ENCODE results near the gene ABR. TPM values are rescaled to one million over a fixed set of nuclear protein-coding genes. Genes with fewer than 3 reads are reported as not detected.

ABR gene
- total RNA-seq, 1 donor from 2014 or later: 66.7 TPM

GRCh38 chr17:1037238-1037879 lies 142.4 kb downstream of the ABR start:
- intact Hi-C loops (cut with micrococcal nuclease): no loop called here
- Mint-ChIP-seq H3K36me3 (ENCODE audit: low read depth) (peaks cover 6% of the 10 kb centered on the region), H3K9me3 (no peaks in the 10 kb centered on the region), H3K4me3 (no peak overlapping the region), H3K27me3 (ENCODE audit: insufficient read depth) (no peaks in the 10 kb centered on the region), H3K27ac (no peak overlapping the region), H3K4me1 (ENCODE audit: low read depth) (no peaks in the 10 kb centered on the region)
- no peak for DNase-seq (ENCODE audit: low spot score)

GRCh38 chr17:1036845-1037237 lies 142.9 kb downstream of the ABR start:
- H3K4me1 Mint-ChIP-seq (ENCODE audit: low read depth): no peaks in the 10 kb centered on the region
- H3K4me3 Mint-ChIP-seq: no peak overlapping the region
- no peaks in the 10 kb centered on the region for H3K9me3 Mint-ChIP-seq
- peaks cover under 1% of the 10 kb centered on the region for H3K36me3 Mint-ChIP-seq (ENCODE audit: low read depth)
- DNase-seq (ENCODE audit: low spot score): no peak
- no peaks in the 10 kb centered on the region for H3K27me3 Mint-ChIP-seq (ENCODE audit: insufficient read depth)
- intact Hi-C loops (cut with micrococcal nuclease): no loop called here
- no peak overlapping the region for H3K27ac Mint-ChIP-seq

GRCh38 chr17:1036171-1036844 lies 143.5 kb downstream of the ABR start:
- intact Hi-C loops (cut with micrococcal nuclease): no loop called here
- H3K27ac Mint-ChIP-seq: no peak overlapping the region
- H3K36me3 Mint-ChIP-seq (ENCODE audit: low read depth): no peaks in the 10 kb centered on the region
- H3K9me3 Mint-ChIP-seq: no peaks in the 10 kb centered on the region
- H3K4me1 Mint-ChIP-seq (ENCODE audit: low read depth): no peaks in the 10 kb centered on the region
- DNase-seq (ENCODE audit: low spot score): no peak
- no peak overlapping the region for H3K4me3 Mint-ChIP-seq
- no peaks in the 10 kb centered on the region for H3K27me3 Mint-ChIP-seq (ENCODE audit: insufficient read depth)

- Mint-ChIP-seq H3K27me3 (ENCODE audit: insufficient read depth) (no peaks in the 10 kb centered on the region), H3K4me1 (ENCODE audit: low read depth) (no peaks in the 10 kb centered on the region), H3K4me3 (no peak overlapping the region), H3K27ac (no peak overlapping the region), H3K36me3 (ENCODE audit: low read depth) (no peaks in the 10 kb centered on the region), H3K9me3 (no peaks in the 10 kb centered on the region)
- DNase-seq (ENCODE audit: low spot score): no peak
- intact Hi-C loops (cut with micrococcal nuclease): no loop called here
Observed at GRCh38 chr17:1035546-1036170, 144.1 kb downstream of the ABR start.

GRCh38 chr17:1034652-1035210 lies 145.1 kb downstream of the ABR start:
- Mint-ChIP-seq H3K9me3 (no peaks in the 10 kb centered on the region), H3K4me3 (no peak overlapping the region), H3K4me1 (ENCODE audit: low read depth) (no peaks in the 10 kb centered on the region), H3K27me3 (ENCODE audit: insufficient read depth) (no peaks in the 10 kb centered on the region), H3K36me3 (ENCODE audit: low read depth) (no peaks in the 10 kb centered on the region), H3K27ac (no peak overlapping the region)
- intact Hi-C loops (cut with micrococcal nuclease): no loop called here
- no peak for DNase-seq (ENCODE audit: low spot score)

- no peak overlapping the region for H3K4me3 Mint-ChIP-seq
- no peak for DNase-seq (ENCODE audit: low spot score)
- no peak overlapping the region for H3K27ac Mint-ChIP-seq
- intact Hi-C loops (cut with micrococcal nuclease): no loop called here
- no peaks in the 10 kb centered on the region for H3K27me3 Mint-ChIP-seq (ENCODE audit: insufficient read depth)
- no peaks in the 10 kb centered on the region for H3K36me3 Mint-ChIP-seq (ENCODE audit: low read depth)
- no peaks in the 10 kb centered on the region for H3K4me1 Mint-ChIP-seq (ENCODE audit: low read depth)
- H3K9me3 Mint-ChIP-seq: no peaks in the 10 kb centered on the region
Observed at GRCh38 chr17:1033503-1033902, 146.3 kb downstream of the ABR start.

GRCh38 chr17:1032391-1032790 lies 147.4 kb downstream of the ABR start:
- intact Hi-C loops (cut with micrococcal nuclease): no loop called here
- H3K27ac Mint-ChIP-seq: no peak overlapping the region
- H3K4me1 Mint-ChIP-seq (ENCODE audit: low read depth): no peaks in the 10 kb centered on the region
- H3K27me3 Mint-ChIP-seq (ENCODE audit: insufficient read depth): no peaks in the 10 kb centered on the region
- H3K36me3 Mint-ChIP-seq (ENCODE audit: low read depth): no peaks in the 10 kb centered on the region
- H3K9me3 Mint-ChIP-seq: no peaks in the 10 kb centered on the region
- no peak overlapping the region for H3K4me3 Mint-ChIP-seq
- no peak for DNase-seq (ENCODE audit: low spot score)

GRCh38 chr17:1031711-1032110 lies 148.1 kb downstream of the ABR start:
- H3K9me3 Mint-ChIP-seq: no peaks in the 10 kb centered on the region
- H3K36me3 Mint-ChIP-seq (ENCODE audit: low read depth): no peaks in the 10 kb centered on the region
- H3K4me1 Mint-ChIP-seq (ENCODE audit: low read depth): no peaks in the 10 kb centered on the region
- H3K27me3 Mint-ChIP-seq (ENCODE audit: insufficient read depth): no peaks in the 10 kb centered on the region
- no peak overlapping the region for H3K27ac Mint-ChIP-seq
- no peak overlapping the region for H3K4me3 Mint-ChIP-seq
- no peak for DNase-seq (ENCODE audit: low spot score)
- intact Hi-C loops (cut with micrococcal nuclease): no loop called here

- DNase-seq (ENCODE audit: low spot score): no peak
- Mint-ChIP-seq H3K36me3 (ENCODE audit: low read depth) (no peaks in the 10 kb centered on the region), H3K27me3 (ENCODE audit: insufficient read depth) (no peaks in the 10 kb centered on the region), H3K9me3 (no peaks in the 10 kb centered on the region), H3K27ac (no peak overlapping the region), H3K4me1 (ENCODE audit: low read depth) (no peaks in the 10 kb centered on the region), H3K4me3 (no peak overlapping the region)
- intact Hi-C loops (cut with micrococcal nuclease): no loop called here
Observed at GRCh38 chr17:1030684-1031532, 148.9 kb downstream of the ABR start.

- H3K27me3 Mint-ChIP-seq (ENCODE audit: insufficient read depth): no peaks in the 10 kb centered on the region
- H3K4me3 Mint-ChIP-seq: no peak overlapping the region
- intact Hi-C loops (cut with micrococcal nuclease): no loop called here
- H3K36me3 Mint-ChIP-seq (ENCODE audit: low read depth): peaks cover 3% of the 10 kb centered on the region
- H3K27ac Mint-ChIP-seq: no peak overlapping the region
- DNase-seq (ENCODE audit: low spot score): no peak
- H3K9me3 Mint-ChIP-seq: no peaks in the 10 kb centered on the region
- H3K4me1 Mint-ChIP-seq (ENCODE audit: low read depth): no peaks in the 10 kb centered on the region
Observed at GRCh38 chr17:1029922-1030644, 149.7 kb downstream of the ABR start.

GRCh38 chr17:1029196-1029921 lies 150.4 kb downstream of the ABR start:
- Mint-ChIP-seq H3K4me1 (ENCODE audit: low read depth) (no peaks in the 10 kb centered on the region), H3K9me3 (no peaks in the 10 kb centered on the region), H3K36me3 (ENCODE audit: low read depth) (peaks cover 3% of the 10 kb centered on the region), H3K27me3 (ENCODE audit: insufficient read depth) (no peaks in the 10 kb centered on the region), H3K4me3 (no peak overlapping the region), H3K27ac (no peak overlapping the region)
- no peak for DNase-seq (ENCODE audit: low spot score)
- intact Hi-C loops (cut with micrococcal nuclease): no loop called here

GRCh38 chr17:1027044-1027443 lies 152.7 kb downstream of the ABR start:
- no peaks in the 10 kb centered on the region for H3K27me3 Mint-ChIP-seq (ENCODE audit: insufficient read depth)
- no peaks in the 10 kb centered on the region for H3K4me1 Mint-ChIP-seq (ENCODE audit: low read depth)

More at GRCh38 chr17:1027044-1027443, 152.7 kb downstream of the ABR start:
- Mint-ChIP-seq H3K4me3 (no peak overlapping the region), H3K36me3 (ENCODE audit: low read depth) (peaks cover 3% of the 10 kb centered on the region), H3K9me3 (no peaks in the 10 kb centered on the region), H3K27ac (no peak overlapping the region)
- intact Hi-C loops (cut with micrococcal nuclease): no loop called here
- DNase-seq (ENCODE audit: low spot score): no peak
